ENCODE data around the gene UNKL.

- TF ChIP-seq CTCF (IDR thresholded peaks at IDR 0.05) (no peak), EZH2 (IDR thresholded peaks at IDR 0.05; ENCODE audit: borderline replicate concordance, insufficient read depth, low read depth, low read length, poor library complexity, severe bottlenecking) (no peak)
These were observed 35.0 kb downstream of the UNKL start for GRCh38 chr16:1379304-1380076.

All from B cell (primary cell).